Trophoblast cell (in vitro differentiated cells and primary cell): ENCODE data around the gene CD70.
A peak's percentile ranks its signal among the peaks of the same experiment; 100 is the strongest.

Experiments
- DNase-seq, 2 donors: peaks; one replicate each; pipeline ENCODE4 v3.0.0-alpha.2; 2016
- H2AFZ ChIP-seq: 2 replicates; pipeline ENCODE4 v1.6.1; 2013; ENCODE audit warnings: low read length, moderate library complexity, mild to moderate bottlenecking; ENCODE audit not compliant: insufficient read depth, poor library complexity
- H2AK5ac ChIP-seq: 2 replicates; pipeline ENCODE4 v1.6.1; 2013; ENCODE audit warnings: mild to moderate bottlenecking, low read length
- H2BK120ac ChIP-seq: 2 replicates; pipeline ENCODE4 v1.6.1; 2013; ENCODE audit warnings: low read length, mild to moderate bottlenecking, moderate library complexity; ENCODE audit not compliant: insufficient read depth, poor library complexity
- H2BK12ac ChIP-seq: 2 replicates; pipeline ENCODE4 v1.6.1; 2013; ENCODE audit warnings: mild to moderate bottlenecking, low read length, moderate library complexity
- H2BK5ac ChIP-seq: 2 replicates; pipeline ENCODE4 v1.6.1; 2013; ENCODE audit warnings: low read length, low read depth, moderate library complexity, mild to moderate bottlenecking; ENCODE audit not compliant: poor library complexity
- H3K14ac ChIP-seq: 2 replicates; pipeline ENCODE4 v1.6.1; 2013; ENCODE audit warnings: mild to moderate bottlenecking, low read length
- H3K18ac ChIP-seq: 2 replicates; pipeline ENCODE4 v1.6.1; 2013; ENCODE audit warnings: mild to moderate bottlenecking, low read length
- H3K23ac ChIP-seq: 2 replicates; pipeline ENCODE4 v1.6.1; 2013; ENCODE audit warnings: low read length
- H3K27ac ChIP-seq: 2 replicates; pipeline ENCODE4 v1.5.1; 2013; ENCODE audit warnings: low read depth, mild to moderate bottlenecking, inconsistent platforms, low read length, moderate library complexity
- H3K27me3 ChIP-seq: 2 replicates; pipeline ENCODE4 v1.6.1; 2013; ENCODE audit warnings: inconsistent platforms, mild to moderate bottlenecking, low read length, moderate library complexity; ENCODE audit not compliant: insufficient read depth
- H3K36me3 ChIP-seq, 2 experiments: 1 replicate in 1 of 2; 2 replicates in 1 of 2; pipeline ENCODE4 v1.6.1; 2013; ENCODE audit warnings: low read length in 2 of 2, mild to moderate bottlenecking in 2 of 2, moderate library complexity in 1 of 2; ENCODE audit not compliant: insufficient read depth in 2 of 2, control insufficient read depth in 1 of 2
- H3K4ac ChIP-seq: 2 replicates; pipeline ENCODE4 v1.6.1; 2013; ENCODE audit warnings: low read depth, mild to moderate bottlenecking, low read length, moderate library complexity
- H3K4me1 ChIP-seq, 2 experiments: 1 replicate in 1 of 2; 2 replicates in 1 of 2; pipeline ENCODE4 v1.6.1; 2013; ENCODE audit warnings: low read length in 2 of 2, mild to moderate bottlenecking in 2 of 2, moderate library complexity in 1 of 2; ENCODE audit not compliant: insufficient read depth in 2 of 2, control insufficient read depth in 1 of 2
- H3K4me2 ChIP-seq: 2 replicates; pipeline ENCODE4 v1.6.1; 2013; ENCODE audit warnings: inconsistent platforms, mild to moderate bottlenecking, low read length, moderate library complexity
- H3K4me3 ChIP-seq: 2 replicates; pipeline ENCODE4 v1.5.1; 2013; ENCODE audit warnings: mild to moderate bottlenecking, low read depth, low read length, inconsistent platforms
- H3K79me1 ChIP-seq: one replicate; pipeline ENCODE4 v1.6.1; 2013; ENCODE audit warnings: low read length
- H3K79me2 ChIP-seq: 2 replicates; pipeline ENCODE4 v1.6.1; 2013; ENCODE audit warnings: low read length, mild to moderate bottlenecking; ENCODE audit not compliant: control insufficient read depth, insufficient read depth, poor library complexity
- H3K9ac ChIP-seq: 2 replicates; pipeline ENCODE4 v1.6.1; 2013; ENCODE audit warnings: mild to moderate bottlenecking, low read length
- H3K9me3 ChIP-seq: 2 replicates; pipeline ENCODE4 v1.6.1; 2013; ENCODE audit warnings: low read depth, mild to moderate bottlenecking, control low read depth, inconsistent platforms, low read length; ENCODE audit not compliant: insufficient read depth
- H4K12ac ChIP-seq: 2 replicates; pipeline ENCODE4 v1.6.1; 2013; ENCODE audit warnings: low read depth, mild to moderate bottlenecking, low read length, moderate library complexity
- H4K8ac ChIP-seq: 2 replicates; pipeline ENCODE4 v1.6.1; 2013; ENCODE audit warnings: low read depth, mild to moderate bottlenecking, low read length, moderate library complexity
- H4K91ac ChIP-seq: one replicate; pipeline ENCODE4 v1.6.1; 2013; ENCODE audit warnings: low read depth, mild to moderate bottlenecking, low read length, moderate library complexity
- WGBS: extraction: QIAGEN DNeasy Blood & Tissue Kit; methylation state at CpG from one replicate; pipeline ENCODE4 v1.1.7; 2013; ENCODE audit warnings: missing lambda C conversion rate; ENCODE audit not compliant: insufficient read length, insufficient coverage; ENCODE audit errors: extremely low coverage; 5-methylcytosine and 5-hydroxymethylcytosine counted together

CD70 gene

DNA sequence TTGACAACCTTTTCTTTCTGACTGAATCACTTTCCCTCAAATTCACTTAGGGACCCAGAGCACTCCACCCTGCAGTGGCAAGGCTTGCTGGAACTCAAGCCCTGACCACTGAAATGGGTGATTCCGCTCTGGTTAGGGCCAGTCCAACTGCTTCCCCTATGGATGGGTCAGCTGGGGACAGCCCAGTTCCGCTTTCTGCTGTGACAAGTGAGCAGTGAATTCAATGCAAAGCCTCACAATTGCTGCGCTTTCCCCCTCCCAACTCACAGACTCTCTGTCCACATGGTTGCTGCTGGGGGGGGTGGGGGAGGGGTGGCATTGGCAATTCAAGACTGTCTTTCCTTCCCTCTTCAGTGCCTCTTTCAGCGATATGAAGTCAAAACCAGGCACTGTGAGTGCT is 18.7 kb downstream of the CD70 start:
- H3K4ac ChIP-seq, result no peak overlapping the region
- H4K91ac ChIP-seq, result no peak overlapping the region
- no peak overlapping the region for H2BK12ac ChIP-seq
- H3K79me2 ChIP-seq, result no peaks in the 10 kb centered on the region
- H3K14ac ChIP-seq, result no peak overlapping the region
- H3K23ac ChIP-seq, result no peak overlapping the region
- H3K36me3 ChIP-seq, result no peaks in the 10 kb centered on the region
- peak in 1 of 2 donors; percentile 21 for DNase-seq
- H3K27me3 ChIP-seq, result no peaks in the 10 kb centered on the region
- H3K9me3 ChIP-seq, result peaks cover 3% of the 10 kb centered on the region
- no peak overlapping the region for H2AFZ ChIP-seq
- no peak overlapping the region for H2BK5ac ChIP-seq
- no peaks in the 10 kb centered on the region for H3K79me1 ChIP-seq
- H2AK5ac ChIP-seq, result no peak overlapping the region
- no peak overlapping the region for H3K9ac ChIP-seq
- no peak overlapping the region for H2BK120ac ChIP-seq
- no peak overlapping the region for H3K4me2 ChIP-seq
- no peak overlapping the region for H3K4me3 ChIP-seq
- no CpG with 5 or more reads among the region's 4 CpGs for WGBS
- no peak overlapping the region for H3K27ac ChIP-seq
- H3K4me1 ChIP-seq, result no peaks in the 10 kb centered on the region
- H4K8ac ChIP-seq, result no peak overlapping the region
- no peak overlapping the region for H4K12ac ChIP-seq
- no peak overlapping the region for H3K18ac ChIP-seq

DNA sequence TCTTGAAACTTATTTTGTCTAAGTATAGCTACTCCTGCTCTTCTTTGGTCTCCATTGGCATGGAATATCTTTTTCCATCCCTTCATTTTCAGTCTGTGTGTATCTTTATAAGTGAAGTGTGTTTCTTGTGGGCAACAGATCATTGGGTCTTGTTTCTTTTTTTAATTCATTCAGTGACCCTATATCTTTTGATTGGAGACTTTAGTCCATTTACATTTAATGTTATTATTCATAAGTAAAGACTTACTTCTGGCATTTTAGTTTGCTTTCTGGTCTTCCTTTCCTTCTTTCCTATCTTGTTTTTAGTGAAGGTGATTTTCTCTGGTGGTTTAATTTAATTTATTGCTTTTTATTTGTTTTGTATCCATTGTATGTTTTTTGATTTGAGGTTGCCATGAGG is 19.8 kb downstream of the CD70 start:
- H4K12ac ChIP-seq, result no peak overlapping the region
- no peak overlapping the region for H2BK5ac ChIP-seq
- no peak overlapping the region for H2BK12ac ChIP-seq
- H3K4me2 ChIP-seq, result no peak overlapping the region
- H3K9ac ChIP-seq, result no peak overlapping the region
- no peaks in the 10 kb centered on the region for H3K4me1 ChIP-seq
- H3K27ac ChIP-seq, result no peak overlapping the region
- no peak overlapping the region for H2BK120ac ChIP-seq
- H3K14ac ChIP-seq, result no peak overlapping the region
- H3K27me3 ChIP-seq, result no peaks in the 10 kb centered on the region
- no peaks in the 10 kb centered on the region for H3K79me2 ChIP-seq
- H4K91ac ChIP-seq, result no peak overlapping the region
- H2AFZ ChIP-seq, result no peak overlapping the region
- no peak overlapping the region for H3K4me3 ChIP-seq
- no peak overlapping the region for H3K23ac ChIP-seq
- no peaks in the 10 kb centered on the region for H3K36me3 ChIP-seq
- H4K8ac ChIP-seq, result no peak overlapping the region
- no peak overlapping the region for H2AK5ac ChIP-seq
- no peak for DNase-seq
- no peaks in the 10 kb centered on the region for H3K79me1 ChIP-seq
- no peak overlapping the region for H3K4ac ChIP-seq
- no peak overlapping the region for H3K18ac ChIP-seq
- peaks cover 2% of the 10 kb centered on the region for H3K9me3 ChIP-seq

DNA sequence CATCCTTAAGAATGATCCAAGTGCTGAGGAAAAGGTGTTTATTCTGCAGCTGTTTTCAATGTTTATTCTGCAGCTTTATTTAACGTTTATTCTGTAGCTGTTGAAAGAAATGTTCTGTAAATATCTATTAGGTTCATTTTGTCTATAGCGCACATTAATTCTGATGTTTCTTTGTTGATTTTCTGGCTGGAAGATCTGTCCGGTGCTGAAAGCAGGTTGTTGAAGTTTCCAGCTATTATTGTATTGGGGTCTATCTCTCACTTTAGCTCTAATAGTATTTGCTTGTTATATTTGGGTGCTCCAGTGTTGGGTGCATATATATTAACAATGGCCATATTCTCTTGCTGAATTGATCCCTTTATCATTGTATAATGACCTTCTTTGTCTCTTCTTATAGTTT is 20.2 kb downstream of the CD70 start:
- no peaks in the 10 kb centered on the region for H3K79me2 ChIP-seq
- no peaks in the 10 kb centered on the region for H3K36me3 ChIP-seq
- H3K9me3 ChIP-seq, result peaks cover 2% of the 10 kb centered on the region
- no peak overlapping the region for H4K91ac ChIP-seq
- no peak overlapping the region for H3K4me3 ChIP-seq
- no peak overlapping the region for H2AFZ ChIP-seq
- no CpG with 5 or more reads among the region's 3 CpGs for WGBS
- no peak overlapping the region for H3K27ac ChIP-seq
- H3K14ac ChIP-seq, result no peak overlapping the region
- H3K4me1 ChIP-seq, result no peaks in the 10 kb centered on the region
- no peak overlapping the region for H2BK120ac ChIP-seq
- no peak overlapping the region for H4K8ac ChIP-seq
- no peak overlapping the region for H3K18ac ChIP-seq
- H3K23ac ChIP-seq, result no peak overlapping the region
- DNase-seq, result no peak
- no peak overlapping the region for H2BK5ac ChIP-seq
- H3K27me3 ChIP-seq, result no peaks in the 10 kb centered on the region
- no peaks in the 10 kb centered on the region for H3K79me1 ChIP-seq
- H3K9ac ChIP-seq, result no peak overlapping the region
- no peak overlapping the region for H3K4me2 ChIP-seq
- H2BK12ac ChIP-seq, result no peak overlapping the region
- no peak overlapping the region for H2AK5ac ChIP-seq
- H3K4ac ChIP-seq, result no peak overlapping the region
- H4K12ac ChIP-seq, result no peak overlapping the region

DNA sequence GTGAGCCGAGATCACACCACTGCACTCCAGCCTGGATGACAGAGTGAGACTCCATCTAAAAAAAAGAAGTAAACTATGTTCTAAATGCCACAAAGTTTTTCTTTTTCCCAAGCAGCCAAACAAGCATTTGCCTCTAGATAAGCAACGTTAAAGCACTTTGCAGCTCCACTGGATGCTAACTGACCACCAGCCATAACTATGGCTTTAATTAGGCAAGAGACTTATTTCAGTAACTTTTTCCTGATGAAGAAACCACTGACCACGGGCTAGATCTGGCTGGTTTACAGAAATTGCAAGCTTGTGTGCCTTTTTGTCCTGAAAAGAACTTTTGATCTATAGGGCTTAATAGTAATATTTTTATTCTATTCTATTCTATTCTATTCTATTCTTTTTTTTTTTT is 22.1 kb downstream of the CD70 start:
- no CpG with 5 or more reads among the region's 3 CpGs for WGBS

More for the DNA sequence above, 22.1 kb downstream of the CD70 start:
- Histone ChIP-seq H3K4me2 (no peak overlapping the region), H3K9ac (no peak overlapping the region), H4K8ac (no peak overlapping the region), H3K23ac (no peak overlapping the region), H4K12ac (no peak overlapping the region), H3K79me2 (no peaks in the 10 kb centered on the region), H3K79me1 (no peaks in the 10 kb centered on the region), H2BK12ac (no peak overlapping the region), H3K36me3 (no peaks in the 10 kb centered on the region), H3K14ac (no peak overlapping the region), H3K27ac (no peak overlapping the region), H2AFZ (no peak overlapping the region), H3K4me1 (no peaks in the 10 kb centered on the region), H4K91ac (no peak overlapping the region), H2BK120ac (no peak overlapping the region), H3K18ac (no peak overlapping the region), H3K9me3 (peaks cover 3% of the 10 kb centered on the region), H3K4me3 (no peak overlapping the region), H3K27me3 (no peaks in the 10 kb centered on the region), H2BK5ac (no peak overlapping the region), H2AK5ac (no peak overlapping the region), H3K4ac (no peak overlapping the region)
- DNase-seq, result peak; percentile 74 to 87
